ENCODE data around the gene ACTR1B. TPM values are rescaled to one million over a fixed set of nuclear protein-coding genes. Genes with fewer than 3 reads are reported as not detected.

ACTR1B gene
- polyA plus RNA-seq, 3 donors from 2014 or later, result 15.3 to 19.3 (median 17.3) TPM

Other genes with a start within 250 kb of the ACTR1B start
- gene ANKRD36B, start 74.2 kb downstream of the ACTR1B start, polyA plus RNA-seq, result 10 to 100 TPM in 1 of 3 donors, 1 to 10 TPM in 2; 5.5 to 22.7 (median 6.7) TPM
- 100 to 1,000 TPM; 326 to 501 (median 349) TPM for gene COX5B, start 18.0 kb downstream of the ACTR1B start, polyA plus RNA-seq
- under 1 TPM in 1 of 3 donors, not detected in 2; 0.37 TPM for gene C2orf92, start 5.7 kb upstream of the ACTR1B start, polyA plus RNA-seq
- 100 to 1,000 TPM; 219 to 329 (median 246) TPM for gene ZAP70, start 49.5 kb upstream of the ACTR1B start, polyA plus RNA-seq

Data from immature natural killer cell (primary cell).